HCT116 (cell line): ENCODE data around the gene HDHD3. TPM values are rescaled to one million over a fixed set of nuclear protein-coding genes. Genes with fewer than 3 reads are reported as not detected.

Experiments
- ATAC-seq: fragments of 200-7000 bp; cut with Tn5 transposase; 2 replicates; pipeline ENCODE4 v1.9.1; 2020; ENCODE audit warnings: mild to moderate bottlenecking, moderate library complexity
- BruUV-seq: library from RNA; stranded (reverse); fragments of 400-500 nt; replicated peaks from 2 replicates; lab custom pipeline; 2021; lab: Mats Ljungman, UMichigan
- CTCF ChIA-PET: fragments of 300-600 bp; sonication (Branson Sonifier 250); formaldehyde crosslinking; loops from one replicate; lab custom pipeline; 2021; ENCODE audit warnings: antibody characterized with exemption; lab: Charles Lee
- POLR2A ChIA-PET: fragments of 300-600, 350-600 bp; sonication (Branson Sonifier 250); formaldehyde crosslinking; loops from one replicate; lab custom pipeline; 2021; ENCODE audit warnings: antibody characterized with exemption; lab: Charles Lee
- RAD21 ChIA-PET, 2 experiments: fragments of 300-600 bp; sonication (Branson Sonifier 250); formaldehyde crosslinking; loops; one replicate each; lab custom pipeline; 2023; ENCODE audit warnings: low total read pairs in 2 of 2; ENCODE audit not compliant: uncharacterized antibody in 2 of 2, unreplicated experiment in 2 of 2, low non-redundant PET in 1 of 2; lab: Charles Lee
- DNase-seq: peaks from one replicate; pipeline ENCODE4 v3.0.0-alpha.2; 2010; ENCODE audit warnings: low read depth, low spot score
- H2AFZ ChIP-seq: fragments of 200-600 bp; shearing (Covaris generic), sonication (generic); 2 replicates; pipeline ENCODE4 v1.6.1; 2017; ENCODE audit warnings: low read depth, mixed run types, mixed read lengths, antibody characterized with exemption, low read length; ENCODE audit not compliant: poor library complexity, severe bottlenecking
- H3K27ac ChIP-seq: 2 replicates; pipeline ENCODE4 v1.5.1; 2012; ENCODE audit warnings: low read depth, low read length
- H3K27me3 ChIP-seq: fragments of 200-600 bp; sonication (generic); 2 replicates; pipeline ENCODE4 v1.6.1; 2016; ENCODE audit warnings: mixed run types, low read length, mixed read lengths; ENCODE audit not compliant: insufficient read depth
- H3K36me3 ChIP-seq, 2 experiments: fragments of 200-500 bp in 1 of 2; fragments of 200-600 bp in 1 of 2; sonication (Bioruptor generic) in 1 of 2; sonication (generic) in 1 of 2; 2 replicates each; pipeline versions ENCODE4 v1.5.1 to v1.6.1; 2014 to 2016; ENCODE audit warnings: low read length in 2 of 2, inconsistent platforms in 1 of 2, mixed read lengths in 1 of 2, mixed run types in 1 of 2; ENCODE audit not compliant: insufficient read depth in 2 of 2, control insufficient read depth in 1 of 2
- H3K4me1 ChIP-seq, 2 experiments: fragments of 200-600 bp in 1 of 2; sonication (generic) in 1 of 2; 2 replicates each; pipeline versions ENCODE4 v1.5.1 to v1.6.1; 2012 to 2017; ENCODE audit warnings: low read length in 2 of 2, inconsistent platforms in 1 of 2, mild to moderate bottlenecking in 1 of 2, mixed read lengths in 1 of 2, mixed run types in 1 of 2, moderate library complexity in 1 of 2; ENCODE audit not compliant: insufficient read depth in 2 of 2, control insufficient read depth in 1 of 2
- H3K4me2 ChIP-seq: fragments of 200-600 bp; sonication (generic); 2 replicates; pipeline ENCODE4 v1.6.1; 2017; ENCODE audit warnings: mixed run types, low read length, mixed read lengths
- H3K4me3 ChIP-seq, 2 experiments: fragments of 200-600 bp in 1 of 2; sonication (generic) in 1 of 2; replicated peaks in 1 of 2; 2 replicates each; pipeline ENCODE4 v1.5.1; 2011 to 2016; ENCODE audit warnings: low read length in 2 of 2, control low read depth in 1 of 2, low read depth in 1 of 2, mild to moderate bottlenecking in 1 of 2, mixed read lengths in 1 of 2, mixed run types in 1 of 2
- H3K79me2 ChIP-seq: fragments of 200-600 bp; sonication (generic); 2 replicates; pipeline ENCODE4 v1.6.1; 2017; ENCODE audit warnings: mild to moderate bottlenecking, mixed run types, low read length, moderate library complexity, mixed read lengths; ENCODE audit not compliant: insufficient read depth
- H3K9ac ChIP-seq: fragments of 200-600 bp; sonication (generic); 2 replicates; pipeline ENCODE4 v1.6.1; 2016; ENCODE audit warnings: low read length, mixed read lengths
- H3K9me2 ChIP-seq: fragments of 200-600 bp; sonication (generic), shearing (Covaris generic); 2 replicates; pipeline ENCODE4 v1.6.1; 2017; ENCODE audit warnings: mixed run types, mild to moderate bottlenecking, moderate library complexity; ENCODE audit not compliant: insufficient read depth
- H3K9me3 ChIP-seq, 2 experiments: fragments of 200-500 bp in 1 of 2; fragments of 200-600 bp in 1 of 2; sonication (Bioruptor generic) in 1 of 2; sonication (generic) in 1 of 2; 2 replicates each; pipeline ENCODE4 v1.6.1; 2014 to 2017; ENCODE audit warnings: low read length in 2 of 2, mixed read lengths in 2 of 2, inconsistent platforms in 1 of 2, low read depth in 1 of 2, mild to moderate bottlenecking in 1 of 2, mixed run types in 1 of 2, moderate library complexity in 1 of 2; ENCODE audit not compliant: control insufficient read depth in 1 of 2, insufficient read depth in 1 of 2
- H4K20me1 ChIP-seq: fragments of 200-600 bp; sonication (generic), shearing (Covaris generic); 2 replicates; pipeline ENCODE4 v1.6.1; 2017; ENCODE audit warnings: mixed run types, mild to moderate bottlenecking, moderate library complexity; ENCODE audit not compliant: insufficient read depth
- EZH2 ChIP-seq: fragments of 200-600 bp; sonication (generic); IDR thresholded peaks from 2 replicates; pipeline ENCODE4 v1.6.1; 2017; ENCODE audit warnings: antibody characterized with exemption, mixed run types
- REST ChIP-seq: IDR thresholded peaks from 2 replicates; pipeline ENCODE4 v1.6.1; 2012; ENCODE audit warnings: low read depth
- ZNF274 ChIP-seq: fragments of 200-500 bp; sonication (Bioruptor generic); IDR thresholded peaks from 2 replicates; pipeline ENCODE4 v1.6.1; 2014; ENCODE audit warnings: mild to moderate bottlenecking, low read depth, low read length, inconsistent platforms
- intact Hi-C: fragments of 100-400 bp; cut with micrococcal nuclease; formaldehyde crosslinking; loops from 2 replicates; pipeline ENCODE4 v1.10.0; 2022
- total RNA-seq: library from RNA; stranded (reverse); gene quantifications from one replicate; pipeline ENCODE4 v1.2.1, GENCODE V29; 2021; ENCODE audit not compliant: unreplicated experiment

HDHD3 gene
- total RNA-seq, 1 experiment from 2014 or later = 21.8 TPM

GRCh38 chr9:113387560-113388230, 10.9 kb upstream of the HDHD3 start:
- H3K79me2 ChIP-seq = no peaks in the 10 kb centered on the region
- no peak for ATAC-seq
- intact Hi-C loops = no loop called here
- no peak overlapping the region for H3K9ac ChIP-seq
- RAD21 ChIA-PET = no interaction called here
- no peaks in the 10 kb centered on the region for H4K20me1 ChIP-seq
- H3K4me1 ChIP-seq = peaks cover 0 to under 1% of the 10 kb centered on the region in 2 experiments; a peak in 1 of 4 replicates
- no peak overlapping the region for H3K4me2 ChIP-seq
- H3K27me3 ChIP-seq = no peaks in the 10 kb centered on the region
- no peaks in the 10 kb centered on the region for H3K9me3 ChIP-seq
- no peak for TF ChIP-seq ZNF274
- no peak for TF ChIP-seq REST
- no peak for TF ChIP-seq EZH2
- TF ChIP-seq, all 23 proteins: peak for 0
- ChIA-PET CTCF (interaction anchor here (0.6 kb wide), 1 partner anchor 221 kb away, joined by 3 read pairs; no protein-coding TSS in a partner anchor), POLR2A (interaction anchor here (0.8 kb wide), 1 partner anchor 12 kb away, joined by 3 read pairs; no protein-coding TSS in a partner anchor)
- Histone ChIP-seq H3K4me3 (no peak overlapping the region), H3K27ac (no peak overlapping the region), H3K36me3 (peaks cover 0 to 3% of the 10 kb centered on the region in 2 experiments; a peak in 1 of 4 replicates), H3K9me2 (no peaks in the 10 kb centered on the region), H2AFZ (no peak overlapping the region)
- DNase-seq = no peak
- BruUV-seq = no TSS peak
